ENCODE measurements around the gene ADGRF5.
A peak's percentile ranks its signal among the peaks of the same experiment; 100 is the strongest.

The ADGRF5 gene

DNA sequence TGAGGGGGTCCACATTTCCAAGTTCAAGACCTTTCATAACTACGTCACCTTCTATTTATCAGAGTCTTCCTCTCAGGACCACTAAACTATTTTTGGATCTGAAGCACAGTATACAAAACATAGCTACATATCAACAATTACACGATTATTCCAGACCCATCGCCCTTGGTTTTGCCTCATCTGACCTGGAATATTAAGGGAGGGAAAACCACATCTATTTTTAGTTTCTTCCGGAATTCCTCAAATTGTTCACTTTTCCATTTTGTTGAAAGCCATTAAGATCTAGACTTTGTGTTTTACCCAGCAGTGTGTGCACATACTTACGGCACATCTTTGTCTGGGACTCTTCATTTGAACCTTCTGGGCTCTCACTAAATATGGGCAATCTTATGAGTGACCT, 12.0 kb upstream of the ADGRF5 start:
- DNase-seq (ENCODE audit: low read depth in 2 of 2) = no peak

DNA sequence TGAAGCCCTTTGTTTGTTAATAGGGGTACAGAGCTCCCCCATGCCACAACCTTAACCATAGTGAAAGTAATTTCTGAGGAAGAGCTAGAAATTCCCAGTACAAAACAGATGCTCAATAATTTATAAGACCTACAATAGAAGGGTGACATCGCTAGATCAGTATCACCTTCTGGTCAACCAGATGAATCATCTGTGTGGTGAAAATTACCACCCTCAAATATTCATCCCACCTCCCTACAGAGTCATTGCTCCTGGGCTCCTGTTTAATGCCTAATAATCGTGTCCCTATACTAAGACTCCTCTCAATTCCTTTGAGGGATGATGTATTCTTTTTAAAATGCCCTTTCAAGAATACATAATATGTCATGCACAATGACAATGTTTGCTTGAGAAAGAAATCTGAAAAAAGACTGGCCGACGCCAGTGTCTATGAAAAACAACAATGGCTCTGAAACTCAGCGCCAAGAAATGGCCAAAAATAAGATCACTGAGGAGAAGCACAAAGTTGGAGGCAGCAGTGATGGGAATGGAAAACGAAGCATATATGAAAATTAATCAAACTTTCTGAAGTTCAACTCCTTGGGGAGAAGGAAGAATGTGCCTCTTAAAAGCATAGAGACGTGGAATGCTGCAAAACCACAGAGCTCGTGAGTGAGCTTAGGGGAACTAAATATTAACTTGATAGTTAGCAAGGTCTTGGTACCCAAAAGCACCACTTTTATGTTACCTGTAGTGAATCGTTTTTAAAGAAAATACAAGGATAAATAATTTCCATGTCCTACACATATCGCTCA, 11.0 kb upstream of the ADGRF5 start:
- TF ChIP-seq, protein P1, sequence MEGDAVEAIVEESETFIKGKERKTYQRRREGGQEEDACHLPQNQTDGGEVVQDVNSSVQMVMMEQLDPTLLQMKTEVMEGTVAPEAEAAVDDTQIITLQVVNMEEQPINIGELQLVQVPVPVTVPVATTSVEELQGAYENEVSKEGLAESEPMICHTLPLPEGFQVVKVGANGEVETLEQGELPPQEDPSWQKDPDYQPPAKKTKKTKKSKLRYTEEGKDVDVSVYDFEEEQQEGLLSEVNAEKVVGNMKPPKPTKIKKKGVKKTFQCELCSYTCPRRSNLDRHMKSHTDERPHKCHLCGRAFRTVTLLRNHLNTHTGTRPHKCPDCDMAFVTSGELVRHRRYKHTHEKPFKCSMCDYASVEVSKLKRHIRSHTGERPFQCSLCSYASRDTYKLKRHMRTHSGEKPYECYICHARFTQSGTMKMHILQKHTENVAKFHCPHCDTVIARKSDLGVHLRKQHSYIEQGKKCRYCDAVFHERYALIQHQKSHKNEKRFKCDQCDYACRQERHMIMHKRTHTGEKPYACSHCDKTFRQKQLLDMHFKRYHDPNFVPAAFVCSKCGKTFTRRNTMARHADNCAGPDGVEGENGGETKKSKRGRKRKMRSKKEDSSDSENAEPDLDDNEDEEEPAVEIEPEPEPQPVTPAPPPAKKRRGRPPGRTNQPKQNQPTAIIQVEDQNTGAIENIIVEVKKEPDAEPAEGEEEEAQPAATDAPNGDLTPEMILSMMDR (IDR thresholded peaks at IDR 0.05; ENCODE audit: low read depth, low read length) = no peak
- peak; percentile 66 to 74 for DNase-seq (ENCODE audit: low read depth in 2 of 2)
- H3K4me3 ChIP-seq (replicated peaks in 1 of 2; ENCODE audit: low read depth in 2 of 2, low read length in 2 of 2) = no peak overlapping the region

More for the DNA sequence above, 12.0 kb upstream of the ADGRF5 start:
- TF ChIP-seq, protein P1 (IDR thresholded peaks at IDR 0.05; ENCODE audit: low read depth, low read length) = no peak
- no peak overlapping the region for H3K4me3 ChIP-seq (replicated peaks in 1 of 2; ENCODE audit: low read depth in 2 of 2, low read length in 2 of 2)

DNA sequence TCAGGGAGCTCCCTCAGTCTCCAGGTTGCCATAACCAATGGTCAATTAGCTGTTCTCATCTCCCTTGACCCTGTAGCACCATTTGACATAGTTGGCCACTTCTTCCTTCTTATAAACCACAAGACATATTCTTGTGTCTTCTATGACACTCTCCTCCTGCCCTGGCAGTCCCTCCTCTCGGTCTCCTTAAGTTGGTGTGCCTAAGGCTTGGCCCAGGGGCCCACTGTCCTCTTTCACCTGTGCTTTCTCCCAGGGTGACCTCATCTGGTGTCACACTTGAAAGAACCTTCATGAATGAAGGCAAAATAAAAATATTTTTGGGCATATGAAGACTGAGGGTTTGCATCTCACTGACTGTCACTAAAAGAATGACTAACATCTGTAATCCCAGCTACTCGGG, 9.7 kb upstream of the ADGRF5 start:
- no peak overlapping the region for H3K4me3 ChIP-seq (replicated peaks in 1 of 2; ENCODE audit: low read depth in 2 of 2, low read length in 2 of 2)
- TF ChIP-seq, protein P1 (IDR thresholded peaks at IDR 0.05; ENCODE audit: low read depth, low read length) = no peak
- no peak for DNase-seq (ENCODE audit: low read depth in 2 of 2)

DNA sequence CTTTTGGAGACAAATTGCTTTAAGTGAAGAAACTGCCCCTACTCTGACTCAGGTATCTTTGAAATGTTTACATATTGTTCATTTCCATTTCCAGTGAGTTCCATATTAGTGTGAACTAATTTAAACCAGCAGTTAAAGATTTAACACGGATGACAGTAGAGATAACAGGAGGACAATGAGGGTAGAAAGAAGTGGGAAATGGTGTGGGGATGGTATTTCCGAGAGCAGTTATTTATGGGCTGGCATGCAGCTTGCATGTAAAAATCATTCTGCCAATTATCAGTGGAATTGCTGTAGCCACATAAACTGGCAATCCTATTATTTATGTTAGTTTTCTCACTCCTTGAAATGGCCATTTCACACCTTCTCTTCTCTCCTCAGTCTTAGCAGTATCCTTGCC, 8.6 kb upstream of the ADGRF5 start:
- no peak for DNase-seq (ENCODE audit: low read depth in 2 of 2)
- TF ChIP-seq, protein P1 (IDR thresholded peaks at IDR 0.05; ENCODE audit: low read depth, low read length) = no peak
- H3K4me3 ChIP-seq (replicated peaks in 1 of 2; ENCODE audit: low read depth in 2 of 2, low read length in 2 of 2) = no peak overlapping the region

DNA sequence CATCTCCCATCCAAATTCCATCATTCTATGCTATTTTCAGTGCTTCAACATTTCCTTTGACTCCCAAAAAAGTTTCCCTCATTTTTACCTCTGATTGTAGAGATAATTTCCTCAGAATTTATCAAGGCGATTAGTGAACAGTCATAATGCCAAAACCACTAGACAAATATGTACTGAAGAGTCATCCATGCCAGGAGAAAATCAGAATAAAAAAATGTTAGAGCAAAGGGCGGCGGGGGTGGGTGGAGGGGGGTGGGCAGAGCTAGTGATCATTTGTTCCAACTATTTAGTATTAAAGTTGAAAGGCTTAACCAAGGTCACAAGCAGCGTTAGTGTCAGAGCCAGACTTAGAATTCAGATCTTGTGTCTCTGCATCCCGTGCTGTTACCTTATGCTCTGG, 5.3 kb upstream of the ADGRF5 start:
- H3K4me3 ChIP-seq (replicated peaks in 1 of 2; ENCODE audit: low read depth in 2 of 2, low read length in 2 of 2) = no peak overlapping the region
- TF ChIP-seq, protein P1 (IDR thresholded peaks at IDR 0.05; ENCODE audit: low read depth, low read length) = no peak
- peak; percentile 28 to 31 for DNase-seq (ENCODE audit: low read depth in 2 of 2)

DNA sequence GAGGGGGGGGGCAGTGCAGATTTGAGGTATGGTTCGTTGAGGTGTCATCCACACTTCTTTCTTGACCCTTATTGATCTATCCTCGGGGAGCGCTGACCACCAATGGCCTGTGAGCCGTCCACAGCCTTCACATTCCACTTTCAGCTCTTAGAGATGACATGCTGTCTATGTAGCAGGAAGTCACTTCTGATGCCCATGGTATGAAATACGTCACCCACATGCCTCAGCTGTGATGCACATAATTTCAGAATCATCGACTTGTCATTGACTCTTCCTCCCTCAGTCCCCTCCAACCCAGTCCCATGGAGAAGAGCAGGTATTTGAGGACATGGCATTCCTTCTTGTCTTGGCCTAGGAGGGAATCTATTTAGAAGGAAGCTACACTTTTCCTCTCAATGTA, 4.7 kb upstream of the ADGRF5 start:
- TF ChIP-seq, protein P1 (IDR thresholded peaks at IDR 0.05; ENCODE audit: low read depth, low read length) = no peak
- DNase-seq (ENCODE audit: low read depth in 2 of 2) = peak; percentile 53 to 83
- H3K4me3 ChIP-seq (replicated peaks in 1 of 2; ENCODE audit: low read depth in 2 of 2, low read length in 2 of 2) = no peak overlapping the region
